CD4-positive, alpha-beta T cell treated with Interleukin-15 for 4 hours (primary cell): ENCODE data around the gene C5AR2.
A peak's percentile ranks its signal among the peaks of the same experiment; 100 is the strongest.
"Not testable (repeated sequence)": the region's sequence is repeated elsewhere in the genome, so short reads cannot be mapped to it uniquely, and the experiment has no call there.

ENCODE experiments used
- DNase-seq: peaks from one replicate; pipeline ENCODE4 v3.0.0-alpha.2; 2020; ENCODE audit warnings: low spot score

Gene C5AR2

DNA sequence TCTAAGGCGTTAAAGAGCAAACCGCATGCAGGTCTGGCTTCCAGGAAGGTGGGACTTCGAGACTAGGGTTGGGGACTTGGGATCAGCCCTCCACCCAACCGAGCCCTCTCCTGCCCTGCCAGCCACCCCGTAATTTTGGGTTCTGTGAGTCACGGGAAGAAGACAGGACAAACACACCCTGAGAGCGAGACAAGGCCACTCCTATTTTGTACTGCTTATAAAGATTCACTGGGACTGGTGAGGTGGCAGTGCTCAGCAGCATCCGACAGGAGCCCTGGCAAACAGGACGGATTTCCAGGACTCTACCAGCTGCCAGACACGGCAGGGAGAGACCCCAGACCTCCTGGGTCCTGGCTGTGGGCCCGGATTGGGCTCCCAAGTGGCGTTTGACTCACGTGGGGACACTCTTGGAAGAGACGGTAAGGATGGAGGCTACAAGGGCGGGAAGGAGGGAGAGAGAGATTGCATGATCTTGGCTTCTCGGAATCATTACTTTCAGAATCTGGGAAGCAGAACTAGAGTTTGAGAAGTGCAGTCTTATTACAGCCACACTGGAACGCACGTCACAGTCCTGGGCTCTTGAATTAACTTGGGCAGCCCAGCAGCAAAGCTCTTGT is at the start of gene C5AR2:
Gene C5AR2 (plus strand): TSS at position 245 of the 617 bp plus-strand sequence. CDS start 8,625 bp downstream, outside the sequence.
- DNase-seq = no peak

DNA sequence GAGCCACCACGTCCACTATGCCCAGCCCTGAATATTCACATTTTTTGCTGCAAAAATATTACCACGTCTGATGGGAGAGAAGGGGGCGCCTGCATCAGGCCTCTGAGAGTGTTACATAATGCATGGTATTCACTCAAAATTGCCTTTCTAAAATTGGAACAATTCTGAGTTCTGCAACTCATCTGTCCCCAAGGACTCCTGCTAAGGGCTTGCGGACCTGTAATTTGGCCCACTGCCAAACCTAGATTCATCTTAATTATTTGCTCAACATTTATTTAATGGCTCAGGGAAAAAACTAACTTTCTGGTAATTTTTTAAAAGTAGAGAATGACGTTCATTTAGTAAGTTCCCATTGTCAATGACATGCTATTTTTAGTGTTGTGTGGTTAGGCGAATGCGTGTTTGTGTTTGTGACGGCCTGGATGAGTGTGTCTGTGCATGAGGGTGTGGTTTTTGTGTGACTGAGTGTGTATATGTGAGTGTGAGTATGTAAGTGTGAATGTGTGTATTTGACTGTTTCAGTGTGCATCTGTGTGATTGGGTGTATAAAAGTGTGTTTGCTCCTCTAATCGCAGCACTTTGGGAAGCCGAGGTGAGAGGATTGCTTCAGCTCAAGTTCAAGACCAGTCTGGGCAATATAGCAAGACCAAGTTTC is 48.4 kb upstream of the C5AR2 start:
- no peak for DNase-seq

DNA sequence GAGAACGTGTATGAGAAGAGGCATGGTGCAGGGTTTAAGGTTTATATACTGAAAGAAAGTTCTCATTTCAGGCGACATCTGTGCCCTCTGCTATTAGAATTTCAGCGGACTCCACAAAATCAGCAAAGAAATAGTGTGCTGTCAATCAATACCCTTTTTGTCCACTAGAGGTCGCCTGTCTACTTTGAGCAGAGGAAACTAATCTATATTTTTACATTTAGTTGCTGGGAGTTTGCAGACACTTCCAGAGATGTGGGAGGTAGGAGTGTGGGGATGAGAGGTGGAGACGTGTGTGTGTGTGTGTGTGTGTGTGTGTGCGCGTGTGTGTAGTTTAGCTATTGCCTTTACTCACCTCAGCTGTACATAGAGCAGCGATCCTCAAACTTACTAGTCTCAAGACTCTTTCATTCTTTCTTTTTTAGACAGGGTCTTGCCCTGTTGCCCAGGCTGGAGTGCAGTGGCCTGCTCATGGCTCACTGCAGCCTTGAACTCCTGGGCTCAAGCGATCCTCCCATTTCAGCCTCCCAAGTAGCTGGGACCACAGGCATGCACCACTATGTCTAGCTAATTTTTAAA is 47.6 kb upstream of the C5AR2 start:
- peak; percentile 76 for DNase-seq

DNA sequence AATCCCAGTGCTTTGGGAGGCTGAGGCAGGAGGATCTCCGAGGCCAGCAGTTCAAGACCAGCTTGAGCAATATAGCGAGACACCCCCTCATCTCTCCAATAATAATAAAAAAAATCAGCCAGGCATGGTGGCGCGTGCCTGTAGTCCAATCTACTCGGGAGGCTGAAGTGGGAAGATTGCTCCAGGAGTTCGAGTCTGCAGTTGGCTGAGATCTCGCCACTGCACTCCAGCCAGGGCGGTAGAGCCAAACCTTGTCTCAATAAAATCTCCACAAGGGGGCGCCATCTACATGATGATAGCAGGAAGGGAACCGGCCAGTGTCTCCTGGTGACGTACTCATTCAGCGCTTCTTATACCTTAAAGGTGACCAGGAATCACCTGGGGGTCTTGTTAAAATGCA is 35.9 kb upstream of the C5AR2 start:
- peak; percentile 85 for DNase-seq

DNA sequence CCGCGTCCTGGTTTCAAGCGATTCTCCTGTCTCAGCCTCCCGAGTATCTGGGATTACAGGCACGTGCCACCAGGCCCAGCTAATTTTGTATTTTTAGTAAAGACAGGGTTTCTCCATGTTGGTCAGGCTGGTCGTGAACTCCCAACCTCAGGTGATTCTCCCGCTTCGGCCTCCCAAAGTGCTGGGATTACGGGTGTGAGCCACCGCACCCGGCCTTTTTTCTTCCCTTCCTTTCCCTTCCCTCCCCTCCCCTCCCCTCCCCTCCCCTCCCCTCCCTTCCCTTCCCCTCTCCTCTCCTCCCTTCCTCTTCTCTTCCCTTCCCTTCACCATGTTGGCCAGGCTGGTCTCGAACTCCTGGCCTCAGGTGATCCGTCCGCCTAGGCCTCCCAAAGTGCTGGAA is 31.1 kb upstream of the C5AR2 start:
- not testable (repeated sequence) for DNase-seq

DNA sequence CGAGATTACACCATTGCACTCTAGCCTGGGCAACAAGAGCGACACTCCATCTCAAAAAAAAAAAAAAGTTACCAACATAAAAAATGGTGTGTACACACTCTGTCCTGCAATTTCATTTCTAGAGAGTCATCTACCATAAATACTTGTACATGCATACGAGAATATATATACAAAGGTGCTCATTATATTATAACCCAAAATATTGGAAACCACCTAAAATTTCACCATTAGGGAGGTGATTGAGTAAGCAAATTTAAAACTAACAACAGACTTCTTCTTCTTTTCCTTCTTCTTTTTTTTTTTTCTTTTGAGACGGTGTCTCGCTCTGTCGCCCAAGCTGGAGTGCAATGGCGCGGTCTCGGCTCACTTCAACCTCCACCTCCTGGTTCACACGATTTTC is 29.7 kb upstream of the C5AR2 start:
- DNase-seq = no peak

DNA sequence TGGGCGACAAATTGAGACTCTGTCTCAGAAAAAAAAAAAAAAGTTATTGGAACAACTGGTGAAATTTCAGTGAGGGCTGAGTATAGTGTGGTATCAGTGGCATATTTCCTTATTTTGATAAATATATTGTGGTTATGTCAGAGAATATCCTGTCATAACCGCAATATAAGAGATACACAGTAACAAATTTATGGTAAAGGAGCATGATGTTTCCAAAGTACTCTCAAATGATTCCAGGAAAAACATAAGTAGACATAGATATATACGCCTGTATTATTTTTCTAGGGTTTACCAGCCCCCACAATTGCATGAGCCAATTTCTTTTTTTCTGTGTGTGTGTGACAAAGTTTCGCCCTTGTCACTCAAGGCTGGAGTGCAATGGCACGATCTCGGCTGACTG is 28.0 kb upstream of the C5AR2 start:
- no peak for DNase-seq

DNA sequence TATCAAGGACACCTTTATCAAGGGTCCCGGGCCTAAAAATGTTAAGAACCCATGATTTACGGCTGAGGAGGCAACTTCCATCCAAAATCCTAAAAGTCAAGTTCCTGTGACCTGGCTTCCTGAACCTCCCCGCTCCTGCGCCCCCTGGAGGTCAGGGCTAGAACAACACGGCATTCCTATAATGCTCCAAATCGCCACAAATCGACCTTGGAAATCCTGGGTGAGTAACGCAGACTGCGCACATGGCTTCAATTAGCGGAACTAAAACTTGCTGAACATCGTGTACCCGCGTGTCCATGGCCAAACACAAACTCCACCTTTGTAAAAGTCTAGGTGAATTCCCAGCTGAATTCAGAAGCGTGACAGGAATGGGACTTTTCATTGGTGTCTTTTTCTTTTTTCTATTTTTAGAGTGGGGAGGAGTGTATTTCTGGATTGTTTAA is 26.6 kb upstream of the C5AR2 start:
- DNase-seq = peak; percentile 59

DNA sequence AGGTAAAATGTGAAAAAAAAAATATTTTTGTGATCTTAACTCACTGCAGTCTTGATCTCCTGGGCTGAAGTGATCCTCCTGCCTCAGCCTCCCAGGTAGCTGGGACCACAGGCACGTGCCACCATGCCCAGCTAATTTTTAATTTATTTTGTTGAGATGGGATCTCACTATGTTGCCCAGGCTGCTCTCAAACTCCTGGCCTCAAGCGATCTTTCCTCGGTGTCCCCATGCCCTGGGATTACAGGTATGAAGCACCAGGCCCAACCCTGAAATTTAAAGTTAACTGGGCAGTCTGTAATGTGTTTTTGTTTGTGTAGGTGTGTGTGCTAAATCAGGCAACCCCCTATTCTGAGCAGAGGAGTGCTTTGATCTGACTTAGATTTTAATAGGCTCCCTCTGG is 25.7 kb upstream of the C5AR2 start:
- DNase-seq = no peak

DNA sequence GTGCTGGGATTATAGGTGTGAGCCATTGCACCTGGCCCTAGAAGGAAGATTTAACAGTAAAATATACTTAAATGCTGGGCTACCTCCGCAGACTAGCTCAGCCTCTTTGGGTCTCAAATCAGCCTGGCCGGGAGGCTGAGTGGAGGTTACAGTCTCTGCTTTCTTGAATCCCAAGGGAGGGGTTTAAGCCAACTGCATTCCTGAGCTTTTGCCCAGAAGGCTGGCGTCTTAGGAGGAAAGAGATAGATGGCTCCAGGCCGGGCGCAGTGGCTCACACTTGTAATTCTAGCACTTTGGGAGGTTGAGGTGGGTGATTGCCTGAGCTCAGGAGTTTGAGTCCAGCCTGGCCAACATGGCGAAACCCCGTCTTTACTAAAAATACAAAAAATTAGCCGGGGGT is 22.9 kb upstream of the C5AR2 start:
- DNase-seq = no peak

DNA sequence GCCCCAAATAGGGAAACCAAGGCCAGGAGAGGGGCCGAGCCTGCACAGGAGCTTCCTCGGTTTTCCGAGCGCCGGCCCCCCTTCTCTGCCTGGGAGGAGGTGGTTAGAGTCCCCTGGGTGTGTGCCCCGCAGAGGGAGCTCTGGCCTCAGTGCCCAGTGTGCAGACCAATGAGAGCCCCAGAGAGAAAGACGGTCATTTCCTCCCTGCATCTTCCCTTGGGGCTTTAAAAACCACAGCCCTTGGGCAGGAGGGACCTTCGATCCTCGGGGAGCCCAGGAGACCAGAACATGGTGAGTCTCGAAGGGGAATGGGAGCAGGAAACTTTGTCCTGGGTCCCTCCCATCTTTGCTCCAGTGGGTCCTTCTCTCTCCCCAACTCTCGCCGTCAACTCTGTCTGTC is 22.4 kb upstream of the C5AR2 start, which contains the start of gene C5AR1:
Gene C5AR1 (plus strand): TSS at position 254 of the 400 bp plus-strand sequence. CDS start 35 bp downstream, at position 289.
- DNase-seq = no peak

DNA sequence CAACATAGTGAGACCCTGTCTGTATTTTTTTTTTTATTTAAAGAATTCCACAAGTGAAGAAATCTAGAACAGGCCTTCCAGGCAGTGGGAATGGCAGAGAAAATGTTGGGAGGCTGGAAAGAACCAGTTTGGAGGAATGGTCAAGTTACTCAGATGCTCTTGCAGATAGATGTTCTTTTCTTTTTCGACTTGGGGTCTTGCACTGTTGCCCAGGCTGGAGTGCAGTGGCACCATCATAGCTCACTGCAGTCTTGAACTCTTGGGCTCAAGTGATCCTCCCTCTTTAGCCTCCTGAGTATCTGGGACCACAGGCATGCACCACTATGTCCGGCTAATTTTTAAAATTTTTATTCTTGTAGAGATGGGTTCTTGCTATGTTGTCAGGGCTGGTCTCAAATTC is 21.7 kb upstream of the C5AR2 start:
- DNase-seq = no peak

DNA sequence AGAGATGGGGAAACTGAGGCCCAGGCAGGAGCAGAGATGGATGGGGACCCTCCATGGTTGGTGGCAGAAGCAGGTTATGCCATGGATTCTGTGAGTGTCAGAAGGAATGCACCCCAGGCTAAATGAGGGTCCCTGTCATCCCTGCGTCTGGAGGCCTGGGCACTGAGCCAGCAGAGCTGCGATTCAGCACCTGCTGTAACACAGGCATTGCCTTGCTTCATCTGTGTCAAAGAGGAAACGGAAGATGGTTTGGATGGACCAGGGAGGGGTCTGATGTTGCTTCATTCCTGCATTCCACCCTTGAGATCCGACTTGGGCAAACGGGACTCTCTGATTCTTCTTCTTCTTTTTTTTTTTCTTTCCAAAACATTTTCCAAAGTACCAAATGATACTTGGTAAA is 21.2 kb upstream of the C5AR2 start:
- DNase-seq = no peak

DNA sequence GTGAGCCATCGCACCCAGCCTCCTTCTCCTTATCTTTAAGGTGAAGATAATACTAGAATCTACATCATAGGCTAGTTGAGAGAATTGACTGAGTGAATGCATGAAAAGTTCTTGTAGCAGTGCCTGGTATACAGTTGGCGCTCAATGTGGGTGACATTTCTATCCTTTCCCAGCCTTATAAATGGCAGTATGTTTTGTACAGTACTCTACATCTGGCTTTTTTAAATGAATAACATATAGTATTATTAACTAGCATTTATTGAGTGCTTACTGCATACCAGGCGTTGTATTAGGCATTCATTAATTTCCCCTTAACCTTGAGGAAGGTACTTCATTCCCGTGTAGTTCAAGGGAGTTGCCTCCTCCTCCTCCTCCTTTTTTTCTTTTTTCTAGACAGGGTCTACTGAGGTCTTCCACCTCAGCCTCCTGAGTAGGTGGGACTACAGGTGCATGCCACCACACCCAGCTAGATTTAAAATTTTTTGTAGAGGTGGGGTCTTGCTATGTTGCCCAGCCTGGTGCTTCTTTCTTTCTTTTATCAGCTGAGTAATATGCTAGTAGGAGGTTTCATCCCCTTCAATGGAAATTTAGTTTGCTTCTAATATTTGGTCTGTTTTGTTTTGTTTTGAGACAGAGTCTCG is 19.5 kb upstream of the C5AR2 start:
- DNase-seq = no peak

DNA sequence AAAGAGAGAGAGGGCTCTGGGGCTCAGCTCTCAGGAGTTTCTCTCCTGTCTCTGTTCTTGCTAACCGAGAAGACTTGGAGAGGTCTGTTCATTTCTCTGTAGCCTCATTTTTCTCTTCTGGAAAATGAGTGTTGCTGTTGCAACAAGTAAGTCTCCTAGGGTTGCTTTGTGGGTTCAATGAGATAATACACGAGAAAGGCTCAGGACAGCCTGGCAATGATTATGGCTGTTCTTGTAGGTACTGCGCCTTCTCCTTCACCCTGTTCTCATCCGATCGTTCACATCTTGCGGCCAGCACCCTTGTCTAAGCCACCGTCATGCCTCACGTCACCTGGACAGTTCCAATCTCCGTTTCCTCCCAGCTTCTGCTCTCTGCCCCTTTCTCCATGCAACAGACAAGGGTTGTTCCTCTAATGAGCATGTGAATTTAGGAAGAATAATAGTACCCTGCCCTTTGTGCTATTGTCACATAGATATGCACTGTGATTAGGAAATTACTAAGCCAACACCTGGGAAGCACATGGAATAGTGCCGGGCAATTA is 18.1 kb upstream of the C5AR2 start:
- no peak for DNase-seq

DNA sequence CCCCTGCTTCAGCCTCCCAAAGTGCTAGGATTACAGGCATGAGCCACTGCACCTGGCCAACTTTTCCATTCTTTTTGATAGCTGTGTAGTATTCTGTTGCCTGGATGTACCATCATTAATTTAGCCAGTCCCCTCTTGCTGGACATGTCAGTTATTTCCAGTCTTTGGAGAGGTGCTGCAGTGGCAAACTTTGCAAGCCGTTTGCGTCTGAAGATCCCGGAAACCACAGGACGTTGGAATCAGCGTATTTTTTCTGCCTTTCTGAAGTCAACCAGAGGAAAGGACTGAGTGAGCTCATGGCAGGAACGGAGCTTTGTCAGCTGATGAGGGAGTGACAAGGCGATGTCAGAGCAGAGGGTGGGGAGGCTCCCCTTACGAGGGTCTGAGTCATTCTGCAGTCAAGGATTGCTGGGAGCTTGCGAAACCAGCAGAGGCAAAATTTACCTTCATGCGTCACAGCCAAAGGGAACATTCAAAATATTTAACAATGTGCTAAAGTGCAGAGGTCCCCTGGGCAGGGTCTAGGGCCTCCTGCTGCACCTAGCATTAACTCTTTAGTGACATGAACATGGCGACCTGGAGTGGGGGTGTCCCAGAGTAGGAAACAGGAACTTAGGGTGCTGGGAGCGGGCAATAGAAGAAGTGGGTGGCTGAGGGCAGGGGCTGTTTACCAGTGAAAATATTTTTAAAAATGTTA is 16.7 kb upstream of the C5AR2 start:
- no peak for DNase-seq

DNA sequence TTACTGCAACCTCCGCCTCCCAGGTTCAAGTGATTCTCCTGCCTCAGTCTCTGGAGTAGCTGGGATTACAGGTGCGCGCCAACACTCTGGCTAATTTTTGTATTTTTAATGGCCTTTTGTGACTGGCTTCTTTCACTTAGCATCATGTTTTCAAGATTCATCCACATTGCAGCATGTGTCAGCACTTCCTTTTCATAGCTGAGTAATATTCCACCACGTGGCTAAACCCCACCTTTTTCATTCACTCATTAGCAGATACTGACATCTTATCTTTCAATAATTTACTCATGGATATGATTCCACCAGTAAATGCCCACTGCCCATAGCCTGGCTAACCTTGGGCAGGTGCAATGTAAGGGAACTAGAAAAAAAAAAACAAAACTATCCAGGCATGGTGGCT is 15.5 kb upstream of the C5AR2 start:
- no peak for DNase-seq

DNA sequence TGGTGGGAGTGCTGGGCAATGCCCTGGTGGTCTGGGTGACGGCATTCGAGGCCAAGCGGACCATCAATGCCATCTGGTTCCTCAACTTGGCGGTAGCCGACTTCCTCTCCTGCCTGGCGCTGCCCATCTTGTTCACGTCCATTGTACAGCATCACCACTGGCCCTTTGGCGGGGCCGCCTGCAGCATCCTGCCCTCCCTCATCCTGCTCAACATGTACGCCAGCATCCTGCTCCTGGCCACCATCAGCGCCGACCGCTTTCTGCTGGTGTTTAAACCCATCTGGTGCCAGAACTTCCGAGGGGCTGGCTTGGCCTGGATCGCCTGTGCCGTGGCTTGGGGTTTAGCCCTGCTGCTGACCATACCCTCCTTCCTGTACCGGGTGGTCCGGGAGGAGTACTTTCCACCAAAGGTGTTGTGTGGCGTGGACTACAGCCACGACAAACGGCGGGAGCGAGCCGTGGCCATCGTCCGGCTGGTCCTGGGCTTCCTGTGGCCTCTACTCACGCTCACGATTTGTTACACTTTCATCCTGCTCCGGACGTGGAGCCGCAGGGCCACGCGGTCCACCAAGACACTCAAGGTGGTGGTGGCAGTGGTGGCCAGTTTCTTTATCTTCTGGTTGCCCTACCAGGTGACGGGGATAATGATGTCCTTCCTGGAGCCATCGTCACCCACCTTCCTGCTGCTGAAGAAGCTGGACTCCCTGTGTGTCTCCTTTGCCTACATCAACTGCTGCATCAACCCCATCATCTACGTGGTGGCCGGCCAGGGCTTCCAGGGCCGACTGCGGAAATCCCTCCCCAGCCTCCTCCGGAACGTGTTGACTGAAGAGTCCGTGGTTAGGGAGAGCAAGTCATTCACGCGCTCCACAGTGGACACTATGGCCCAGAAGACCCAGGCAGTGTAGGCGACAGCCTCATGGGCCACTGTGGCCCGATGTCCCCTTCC is 11.8 kb upstream of the C5AR2 start:
- DNase-seq = no peak

DNA sequence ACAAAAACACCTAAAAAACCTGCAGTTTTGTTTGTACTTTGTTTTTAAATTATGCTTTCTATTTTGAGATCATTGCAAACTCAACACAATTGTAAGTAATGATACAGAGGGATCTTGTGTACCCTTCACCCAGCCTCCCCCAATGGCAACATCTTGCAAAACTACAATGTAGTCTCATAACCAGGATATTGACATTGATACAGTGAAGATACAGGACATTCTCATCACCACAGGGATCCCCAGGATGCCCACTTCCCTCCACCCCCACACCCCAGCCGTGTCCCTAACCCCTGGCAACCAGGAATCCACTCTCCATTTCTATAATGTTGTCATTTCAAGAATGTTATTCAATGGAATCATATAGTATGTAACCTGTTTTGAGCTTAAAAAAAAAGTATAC is 10.3 kb upstream of the C5AR2 start:
- no peak for DNase-seq

DNA sequence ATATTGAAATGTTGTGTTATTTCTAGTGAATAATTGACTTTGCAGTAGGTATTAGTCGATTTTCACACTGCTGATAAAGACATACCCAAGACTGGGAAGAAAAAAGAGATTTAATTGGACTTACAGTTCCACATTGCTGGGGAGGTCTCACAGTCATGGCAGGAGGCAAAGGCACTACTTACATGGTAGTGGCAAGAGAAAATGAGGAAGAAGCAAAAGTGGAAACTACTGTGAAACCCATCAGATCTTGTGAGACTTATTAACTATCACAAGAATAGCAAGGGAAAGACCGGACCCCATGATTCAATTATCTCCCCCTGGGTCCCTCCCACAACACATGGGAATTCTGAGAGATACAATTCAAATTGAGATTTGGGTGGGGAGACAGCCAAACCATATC is 9.9 kb upstream of the C5AR2 start:
- DNase-seq = no peak

DNA sequence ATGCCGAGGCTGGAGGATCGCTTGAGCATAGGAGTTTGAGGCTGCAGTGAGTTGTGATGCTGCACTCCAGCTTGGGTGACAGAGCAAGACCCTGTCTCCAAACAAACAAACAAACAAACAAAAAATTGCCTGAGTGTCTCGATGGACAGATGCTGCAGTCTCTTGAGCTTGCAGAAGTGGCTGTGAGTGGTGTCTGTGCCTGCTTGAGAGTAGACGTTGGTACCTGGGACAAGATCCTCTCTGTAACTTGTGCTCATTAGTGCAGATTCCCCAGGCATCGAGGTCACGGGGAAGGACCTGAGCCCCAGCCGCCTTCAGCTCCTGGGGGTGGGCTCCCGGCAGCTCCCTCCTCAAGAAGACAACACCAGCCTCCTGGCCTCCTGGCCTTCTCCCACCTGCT is 8.6 kb upstream of the C5AR2 start:
- no peak for DNase-seq
